Prostate gland (tissue), 2 donors: Measurements from ENCODE around the gene WWOX.

ENCODE experiments used
- CTCF ChIP-seq, 4 experiments: fragments of 200-600 bp in 2 of 4; fragments of 450-650 bp in 2 of 4; sonication (generic) in 2 of 4; IDR thresholded peaks; 1 replicate in 3 of 4; 2 replicates in 1 of 4; pipeline ENCODE4 v1.5.1; 2016 to 2019; ENCODE audit warnings: antibody characterized with exemption in 4 of 4, mild to moderate bottlenecking in 2 of 4, moderate library complexity in 2 of 4
- POLR2A ChIP-seq: fragments of 450-650 bp; IDR thresholded peaks from one replicate; pipeline ENCODE4 v1.6.1; 2016; ENCODE audit warnings: antibody characterized with exemption, mild to moderate bottlenecking
- POLR2AphosphoS5 ChIP-seq: sonication (generic); formaldehyde crosslinking; IDR thresholded peaks from one replicate; pipeline ENCODE4 v1.6.1; 2017; ENCODE audit warnings: antibody characterized with exemption

DNA sequence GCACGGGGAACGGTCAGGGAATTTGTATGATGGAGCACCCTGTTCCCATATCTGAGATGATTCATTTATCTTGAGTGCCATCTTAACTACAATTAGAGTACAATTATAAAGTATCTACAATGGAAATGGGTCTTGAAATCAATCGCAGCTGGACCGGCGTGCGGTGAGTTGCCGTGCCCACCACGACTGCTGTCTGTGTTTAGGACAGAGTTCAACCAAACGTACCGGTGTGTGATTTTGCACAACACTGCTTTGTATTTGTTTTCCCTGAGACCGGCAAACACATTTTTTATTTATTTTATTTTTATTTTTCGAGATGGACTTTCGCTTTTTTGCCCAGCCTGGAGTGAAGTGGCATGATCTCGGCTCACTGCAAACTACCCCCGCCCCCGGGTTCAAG is 457.0 kb downstream of the WWOX start:
- no peak for TF ChIP-seq POLR2A
- no peak for TF ChIP-seq CTCF (IDR thresholded peaks at IDR 0.05)
- TF ChIP-seq POLR2AphosphoS5, result no peak
